ENCODE measurements around the gene CCDC40.

DNA sequence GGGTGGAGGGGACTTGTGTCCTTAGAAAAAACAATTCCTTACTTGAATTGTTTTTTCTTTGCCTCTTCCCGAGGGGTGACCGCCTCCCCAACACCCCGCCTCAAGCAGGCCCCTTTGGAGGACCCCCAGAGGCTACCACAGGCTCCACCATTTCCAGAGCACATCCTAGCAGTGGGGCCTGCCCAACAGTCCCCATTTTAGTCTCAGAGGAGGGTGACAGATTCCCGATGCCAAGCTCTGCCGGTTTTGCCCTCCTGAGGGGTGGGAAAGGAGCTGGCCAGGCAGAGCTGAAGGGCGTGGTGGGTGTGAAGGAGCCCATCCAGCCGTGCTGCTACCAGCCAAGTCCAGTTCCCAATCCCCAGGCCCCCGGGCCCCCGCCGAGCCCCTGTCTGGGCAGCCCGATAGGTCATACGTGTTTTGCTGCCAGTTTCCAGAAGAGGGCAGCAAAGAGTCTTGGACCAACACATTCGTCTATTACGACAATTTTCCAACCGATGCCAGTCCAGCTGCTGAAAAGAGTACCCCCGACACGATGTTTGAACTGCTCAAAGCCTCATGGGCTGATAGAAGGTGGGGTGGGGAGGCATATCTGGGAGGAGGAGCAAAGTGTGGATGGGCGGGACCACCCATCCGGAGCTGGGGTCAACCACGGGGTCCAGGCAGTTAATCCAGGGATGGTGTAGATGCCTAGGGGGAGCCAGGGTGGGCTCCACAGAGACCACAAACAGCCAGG, 46.1 kb downstream of the CCDC40 start:
- peak; percentile 78 for TF ChIP-seq CTCF (conservative IDR thresholded peaks at IDR 0.05)
- no peak for TF ChIP-seq EZH2 (IDR thresholded peaks at IDR 0.05; ENCODE audit: low read depth)
